HepG2 (cell line): Measurements from ENCODE around the gene SLC35D2.

Source experiments
- ETV6 ChIP-seq: sonication (generic); formaldehyde crosslinking; conservative IDR thresholded peaks from 2 replicates; pipeline ENCODE4 v1.4.0; 2020; ENCODE audit warnings: missing genetic modification reagents
- HNF4G ChIP-seq, 2 experiments: sonication (generic) in 1 of 2; formaldehyde crosslinking in 1 of 2; IDR thresholded peaks; 2 replicates each; pipeline versions ENCODE4 v1.4.0 to v1.6.1; 2011 to 2020; ENCODE audit warnings: borderline replicate concordance in 2 of 2, low read depth in 2 of 2, mild to moderate bottlenecking in 2 of 2, low read length in 1 of 2, missing genetic modification reagents in 1 of 2, moderate library complexity in 1 of 2
- KDM1A ChIP-seq: IDR thresholded peaks from 2 replicates; pipeline ENCODE4 v1.6.1; 2016; ENCODE audit warnings: missing compliant biosample characterization
- SIN3A ChIP-seq: IDR thresholded peaks from 2 replicates; pipeline ENCODE4 v1.6.1; 2011; ENCODE audit warnings: low read depth, mild to moderate bottlenecking, control low read depth, low read length, borderline replicate concordance
- TARDBP ChIP-seq: sonication (generic); formaldehyde crosslinking; IDR thresholded peaks from 2 replicates; pipeline ENCODE4 v1.8.0; 2022; ENCODE audit warnings: mild to moderate bottlenecking, missing genetic modification reagents
- TF ChIP-seq, protein P1 (sequence below): sonication (generic); formaldehyde crosslinking; conservative IDR thresholded peaks from 2 replicates; pipeline ENCODE4 v1.4.0; 2020; ENCODE audit warnings: missing genetic modification reagents
- TF ChIP-seq, protein P2 (sequence below): sonication (generic); formaldehyde crosslinking; IDR thresholded peaks from 2 replicates; pipeline ENCODE4 v1.5.0; 2020; ENCODE audit warnings: mild to moderate bottlenecking, missing genetic modification reagents, moderate library complexity
- TF ChIP-seq, protein P3 (sequence below): sonication (generic); formaldehyde crosslinking; IDR thresholded peaks from 2 replicates; pipeline ENCODE4 v1.4.0; 2020; ENCODE audit warnings: missing genetic modification reagents, mild to moderate bottlenecking, borderline replicate concordance

DNA sequence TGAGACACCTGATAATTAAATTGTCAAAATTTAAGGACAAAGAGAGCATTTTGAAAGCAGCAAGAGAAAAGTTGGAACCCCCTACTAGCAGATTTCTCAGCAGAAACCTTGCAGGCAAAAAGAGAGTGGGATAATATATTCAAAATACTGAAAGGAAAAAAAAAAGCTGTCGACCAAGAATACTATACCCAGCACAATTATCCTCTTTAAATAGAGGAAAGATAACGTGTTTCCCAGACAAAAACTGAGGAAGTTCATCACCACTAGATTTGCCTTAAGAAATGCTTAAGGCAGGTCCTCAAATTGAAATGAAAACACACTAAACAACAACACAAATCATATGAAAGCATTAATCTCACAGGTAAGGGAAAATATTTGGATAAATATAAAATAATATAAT is 108.6 kb downstream of the SLC35D2 start:
- TF ChIP-seq, protein P1, sequence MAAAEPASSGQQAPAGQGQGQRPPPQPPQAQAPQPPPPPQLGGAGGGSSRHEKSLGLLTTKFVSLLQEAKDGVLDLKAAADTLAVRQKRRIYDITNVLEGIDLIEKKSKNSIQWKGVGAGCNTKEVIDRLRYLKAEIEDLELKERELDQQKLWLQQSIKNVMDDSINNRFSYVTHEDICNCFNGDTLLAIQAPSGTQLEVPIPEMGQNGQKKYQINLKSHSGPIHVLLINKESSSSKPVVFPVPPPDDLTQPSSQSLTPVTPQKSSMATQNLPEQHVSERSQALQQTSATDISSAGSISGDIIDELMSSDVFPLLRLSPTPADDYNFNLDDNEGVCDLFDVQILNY = no peak
- TF ChIP-seq, protein P2, sequence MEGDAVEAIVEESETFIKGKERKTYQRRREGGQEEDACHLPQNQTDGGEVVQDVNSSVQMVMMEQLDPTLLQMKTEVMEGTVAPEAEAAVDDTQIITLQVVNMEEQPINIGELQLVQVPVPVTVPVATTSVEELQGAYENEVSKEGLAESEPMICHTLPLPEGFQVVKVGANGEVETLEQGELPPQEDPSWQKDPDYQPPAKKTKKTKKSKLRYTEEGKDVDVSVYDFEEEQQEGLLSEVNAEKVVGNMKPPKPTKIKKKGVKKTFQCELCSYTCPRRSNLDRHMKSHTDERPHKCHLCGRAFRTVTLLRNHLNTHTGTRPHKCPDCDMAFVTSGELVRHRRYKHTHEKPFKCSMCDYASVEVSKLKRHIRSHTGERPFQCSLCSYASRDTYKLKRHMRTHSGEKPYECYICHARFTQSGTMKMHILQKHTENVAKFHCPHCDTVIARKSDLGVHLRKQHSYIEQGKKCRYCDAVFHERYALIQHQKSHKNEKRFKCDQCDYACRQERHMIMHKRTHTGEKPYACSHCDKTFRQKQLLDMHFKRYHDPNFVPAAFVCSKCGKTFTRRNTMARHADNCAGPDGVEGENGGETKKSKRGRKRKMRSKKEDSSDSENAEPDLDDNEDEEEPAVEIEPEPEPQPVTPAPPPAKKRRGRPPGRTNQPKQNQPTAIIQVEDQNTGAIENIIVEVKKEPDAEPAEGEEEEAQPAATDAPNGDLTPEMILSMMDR (CRISPR knock-in tag) = no peak
- TF ChIP-seq TARDBP (CRISPR knock-in tag) (no peak), KDM1A (CRISPR knock-in tag) (no peak), SIN3A (no peak), HNF4G (IDR thresholded peaks at IDR 0.05; ENCODE audit: borderline replicate concordance, low read depth, low read length) (no peak), HNF4G (CRISPR knock-in tag; IDR thresholded peaks at IDR 0.05; ENCODE audit: borderline replicate concordance, low read depth) (no peak), ETV6 (CRISPR knock-in tag) (no peak)
- TF ChIP-seq, protein P3, sequence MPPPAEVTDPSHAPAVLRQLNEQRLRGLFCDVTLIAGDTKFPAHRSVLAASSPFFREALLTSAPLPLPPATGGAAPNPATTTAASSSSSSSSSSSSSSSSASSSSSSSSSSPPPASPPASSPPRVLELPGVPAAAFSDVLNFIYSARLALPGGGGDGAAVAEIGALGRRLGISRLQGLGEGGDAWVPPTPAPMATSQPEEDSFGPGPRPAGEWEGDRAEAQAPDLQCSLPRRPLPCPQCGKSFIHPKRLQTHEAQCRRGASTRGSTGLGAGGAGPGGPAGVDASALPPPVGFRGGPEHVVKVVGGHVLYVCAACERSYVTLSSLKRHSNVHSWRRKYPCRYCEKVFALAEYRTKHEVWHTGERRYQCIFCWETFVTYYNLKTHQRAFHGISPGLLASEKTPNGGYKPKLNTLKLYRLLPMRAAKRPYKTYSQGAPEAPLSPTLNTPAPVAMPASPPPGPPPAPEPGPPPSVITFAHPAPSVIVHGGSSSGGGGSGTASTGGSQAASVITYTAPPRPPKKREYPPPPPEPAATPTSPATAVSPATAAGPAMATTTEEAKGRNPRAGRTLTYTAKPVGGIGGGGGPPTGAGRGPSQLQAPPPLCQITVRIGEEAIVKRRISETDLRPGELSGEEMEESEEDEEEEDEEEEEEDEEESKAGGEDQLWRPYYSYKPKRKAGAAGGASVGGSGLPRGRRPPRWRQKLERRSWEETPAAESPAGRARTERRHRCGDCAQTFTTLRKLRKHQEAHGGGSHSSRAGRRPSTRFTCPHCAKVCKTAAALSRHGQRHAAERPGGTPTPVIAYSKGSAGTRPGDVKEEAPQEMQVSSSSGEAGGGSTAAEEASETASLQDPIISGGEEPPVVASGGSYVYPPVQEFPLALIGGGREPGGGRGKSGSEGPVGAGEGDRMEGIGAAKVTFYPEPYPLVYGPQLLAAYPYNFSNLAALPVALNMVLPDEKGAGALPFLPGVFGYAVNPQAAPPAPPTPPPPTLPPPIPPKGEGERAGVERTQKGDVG = no peak
